ENCODE measurements around the gene CUX1. TPM values are rescaled to one million over a fixed set of nuclear protein-coding genes. Genes with fewer than 3 reads are reported as not detected.

The CUX1 gene
- total and polyA plus RNA-seq, 5 donors: 54.1 to 146 (median 109) TPM

- intact Hi-C loops (cut with DNase I): no loop called here
- H3K27ac ChIP-seq (ENCODE audit: low read length): no peak overlapping the region
- no peaks in the 10 kb centered on the region for H3K4me1 ChIP-seq (ENCODE audit: control insufficient read depth, insufficient read depth, low read length)
- no peaks in the 10 kb centered on the region for H3K27me3 ChIP-seq (ENCODE audit: control insufficient read depth, insufficient read depth)
- ATAC-seq (no peak), DNase-seq (no peak)
- H3K4me3 ChIP-seq (ENCODE audit: low read length): no peak overlapping the region
- WGBS: 88% methylated on average over 5 of the region's 5 CpGs
- H3K9me3 ChIP-seq (ENCODE audit: control insufficient read depth, low read length): no peaks in the 10 kb centered on the region
Observed at GRCh38 chr7:102104245-102104644, 286.8 kb downstream of the CUX1 start.

DNA sequence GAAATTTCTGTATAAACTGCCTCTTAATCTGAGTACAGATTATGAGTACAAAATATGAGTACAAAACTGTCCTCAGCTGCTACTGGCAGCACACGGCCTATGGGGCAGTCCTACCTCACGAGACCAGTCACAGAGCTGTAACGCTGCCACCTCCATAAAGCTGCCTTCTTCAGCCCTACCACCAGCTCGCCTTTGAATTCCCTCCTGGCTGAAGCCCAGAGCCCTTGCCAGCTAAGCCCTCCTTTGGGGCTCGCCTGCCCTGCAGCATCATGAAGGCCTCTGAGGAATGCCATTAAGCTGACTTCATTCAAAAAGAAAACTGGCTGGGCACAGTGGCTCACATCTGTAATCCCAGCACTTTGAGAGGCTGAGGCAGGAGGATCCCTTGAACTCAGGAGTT, 289.2 kb downstream of the CUX1 start:
- intact Hi-C loops (cut with DNase I): no loop called here
- H3K9me3 ChIP-seq (ENCODE audit: control insufficient read depth, low read length): no peaks in the 10 kb centered on the region
- 74% methylated on average over 5 of the region's 5 CpGs for WGBS
- H3K27ac ChIP-seq (ENCODE audit: low read length): peak overlapping the region; percentile 13
- no peaks in the 10 kb centered on the region for H3K27me3 ChIP-seq (ENCODE audit: control insufficient read depth, insufficient read depth)
- ATAC-seq (peak in 1 of 2 donors; percentile 34), DNase-seq (no peak)
- H3K4me3 ChIP-seq (ENCODE audit: low read length): no peak overlapping the region
- H3K4me1 ChIP-seq (ENCODE audit: control insufficient read depth, insufficient read depth, low read length): no peaks in the 10 kb centered on the region

- H3K27me3 ChIP-seq (ENCODE audit: control insufficient read depth, insufficient read depth): no peaks in the 10 kb centered on the region
- no peak overlapping the region for H3K4me3 ChIP-seq (ENCODE audit: low read length)
- no peaks in the 10 kb centered on the region for H3K4me1 ChIP-seq (ENCODE audit: control insufficient read depth, insufficient read depth, low read length)
- no peak for ATAC-seq
- no peak overlapping the region for H3K27ac ChIP-seq (ENCODE audit: low read length)
- 88% methylated on average over 19 of the region's 19 CpGs for WGBS
- intact Hi-C loops (cut with DNase I): no loop called here
- no peaks in the 10 kb centered on the region for H3K9me3 ChIP-seq (ENCODE audit: control insufficient read depth, low read length)
- DNase-seq: no peak
Observed at GRCh38 chr7:102107474-102108104, 290.2 kb downstream of the CUX1 start.

- 87% methylated on average over 36 of the region's 36 CpGs for WGBS
- DNase-seq: no peak
- no peak for ATAC-seq
Observed at GRCh38 chr7:102111061-102112041, 293.9 kb downstream of the CUX1 start.

GRCh38 chr7:102115181-102115580, 297.8 kb downstream of the CUX1 start:
- no peak overlapping the region for H3K27ac ChIP-seq (ENCODE audit: low read length)
- no peaks in the 10 kb centered on the region for H3K27me3 ChIP-seq (ENCODE audit: control insufficient read depth, insufficient read depth)
- intact Hi-C loops (cut with DNase I): no loop called here
- WGBS: 94% methylated on average over 7 of the region's 7 CpGs
- no peaks in the 10 kb centered on the region for H3K4me1 ChIP-seq (ENCODE audit: control insufficient read depth, insufficient read depth, low read length)
- no peak for ATAC-seq
- H3K9me3 ChIP-seq (ENCODE audit: control insufficient read depth, low read length): no peaks in the 10 kb centered on the region
- no peak for DNase-seq
- H3K4me3 ChIP-seq (ENCODE audit: low read length): no peak overlapping the region

More at GRCh38 chr7:102111061-102112041, 293.9 kb downstream of the CUX1 start:
- Histone ChIP-seq H3K27me3 (ENCODE audit: control insufficient read depth, insufficient read depth) (no peaks in the 10 kb centered on the region), H3K9me3 (ENCODE audit: control insufficient read depth, low read length) (no peaks in the 10 kb centered on the region), H3K4me1 (ENCODE audit: control insufficient read depth, insufficient read depth, low read length) (no peaks in the 10 kb centered on the region), H3K27ac (ENCODE audit: low read length) (no peak overlapping the region), H3K4me3 (ENCODE audit: low read length) (no peak overlapping the region)
- intact Hi-C loops (cut with DNase I): no loop called here

DNA sequence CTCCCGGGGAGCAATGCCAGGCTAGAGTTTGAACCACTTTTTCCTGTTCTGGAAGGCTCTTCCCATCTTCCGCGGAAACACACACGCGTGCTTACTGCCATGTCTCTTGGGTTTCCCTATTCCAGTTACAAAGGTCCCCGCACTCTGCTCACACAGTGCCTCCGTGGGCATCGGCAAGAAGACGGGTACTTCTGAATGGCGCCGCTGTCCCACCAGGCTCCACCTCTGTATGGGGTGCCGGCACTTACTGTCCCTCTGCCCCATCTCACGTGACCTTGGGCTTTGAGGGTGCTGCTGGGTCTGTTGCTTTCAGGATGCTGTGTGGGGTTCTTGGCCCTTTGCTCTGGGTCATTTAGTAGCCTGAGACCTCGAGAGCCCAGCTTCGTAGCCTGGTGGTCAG, 298.5 kb downstream of the CUX1 start:
- H3K4me3 ChIP-seq (ENCODE audit: low read length): no peak overlapping the region
- no peak for DNase-seq
- no peak for ATAC-seq
- H3K27ac ChIP-seq (ENCODE audit: low read length): no peak overlapping the region
- intact Hi-C loops (cut with DNase I): no loop called here
- H3K27me3 ChIP-seq (ENCODE audit: control insufficient read depth, insufficient read depth): no peaks in the 10 kb centered on the region
- no peaks in the 10 kb centered on the region for H3K4me1 ChIP-seq (ENCODE audit: control insufficient read depth, insufficient read depth, low read length)
- 96% methylated on average over 15 of the region's 15 CpGs for WGBS
- H3K9me3 ChIP-seq (ENCODE audit: control insufficient read depth, low read length): no peaks in the 10 kb centered on the region

DNA sequence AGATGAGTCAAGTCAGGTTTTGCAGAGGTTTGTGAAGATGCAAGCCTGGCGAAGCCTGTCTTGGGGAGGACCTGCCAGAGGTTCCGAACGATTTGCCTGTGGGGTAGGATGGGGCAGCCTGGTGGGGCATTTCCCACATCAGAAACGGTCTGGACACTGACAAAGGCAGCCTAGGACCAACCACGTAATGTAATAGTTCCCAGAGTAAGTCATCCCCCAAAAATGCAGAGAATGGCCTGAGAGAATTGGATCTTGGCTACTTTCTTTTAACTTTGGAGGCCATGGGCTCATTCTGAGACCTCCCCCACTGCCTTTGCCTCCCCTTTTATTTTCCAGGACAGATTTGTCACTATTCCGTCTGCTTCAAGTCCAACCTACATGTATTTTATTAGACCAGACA, 300.3 kb downstream of the CUX1 start:
- WGBS: 76% methylated on average over 6 of the region's 6 CpGs
- H3K4me1 ChIP-seq (ENCODE audit: control insufficient read depth, insufficient read depth, low read length): no peaks in the 10 kb centered on the region
- no peaks in the 10 kb centered on the region for H3K9me3 ChIP-seq (ENCODE audit: control insufficient read depth, low read length)
- H3K27ac ChIP-seq (ENCODE audit: low read length): no peak overlapping the region
- peak in 1 of 2 donors; percentile 34 for ATAC-seq
- no peak overlapping the region for H3K4me3 ChIP-seq (ENCODE audit: low read length)
- DNase-seq: no peak
- no peaks in the 10 kb centered on the region for H3K27me3 ChIP-seq (ENCODE audit: control insufficient read depth, insufficient read depth)
- intact Hi-C loops (cut with DNase I): no loop called here

- 62% methylated on average over 14 of the region's 14 CpGs for WGBS
- Histone ChIP-seq H3K27me3 (ENCODE audit: control insufficient read depth, insufficient read depth) (no peaks in the 10 kb centered on the region), H3K9me3 (ENCODE audit: control insufficient read depth, low read length) (no peaks in the 10 kb centered on the region), H3K4me3 (ENCODE audit: low read length) (no peak overlapping the region), H3K4me1 (ENCODE audit: control insufficient read depth, insufficient read depth, low read length) (no peaks in the 10 kb centered on the region), H3K27ac (ENCODE audit: low read length) (no peak overlapping the region)
- DNase-seq (peak in 2 of 3 donors; percentile 32 to 55), ATAC-seq (peak; percentile 34 to 52)
- intact Hi-C loops (cut with DNase I): no loop called here
Observed at GRCh38 chr7:102119213-102119651, 301.8 kb downstream of the CUX1 start.

GRCh38 chr7:102119925-102120324, 302.5 kb downstream of the CUX1 start:
- intact Hi-C loops (cut with DNase I): no loop called here
- H3K9me3 ChIP-seq (ENCODE audit: control insufficient read depth, low read length): no peaks in the 10 kb centered on the region
- no peak overlapping the region for H3K27ac ChIP-seq (ENCODE audit: low read length)
- H3K27me3 ChIP-seq (ENCODE audit: control insufficient read depth, insufficient read depth): no peaks in the 10 kb centered on the region
- no peak for DNase-seq
- H3K4me1 ChIP-seq (ENCODE audit: control insufficient read depth, insufficient read depth, low read length): peaks cover under 1% of the 10 kb centered on the region
- H3K4me3 ChIP-seq (ENCODE audit: low read length): no peak overlapping the region
- 90% methylated on average over 7 of the region's 7 CpGs for WGBS
- ATAC-seq: no peak

- H3K27ac ChIP-seq (ENCODE audit: low read length): no peak overlapping the region
- H3K9me3 ChIP-seq (ENCODE audit: control insufficient read depth, low read length): no peaks in the 10 kb centered on the region
- 89% methylated on average over 5 of the region's 5 CpGs for WGBS
- ATAC-seq (no peak), DNase-seq (no peak)
- peaks cover 3% of the 10 kb centered on the region for H3K4me1 ChIP-seq (ENCODE audit: control insufficient read depth, insufficient read depth, low read length)
- H3K27me3 ChIP-seq (ENCODE audit: control insufficient read depth, insufficient read depth): no peaks in the 10 kb centered on the region
- intact Hi-C loops (cut with DNase I): no loop called here
- H3K4me3 ChIP-seq (ENCODE audit: low read length): no peak overlapping the region
Observed at GRCh38 chr7:102120666-102121195, 303.3 kb downstream of the CUX1 start.

- WGBS: 35% methylated on average over 3 of the region's 3 CpGs
- H3K9me3 ChIP-seq (ENCODE audit: control insufficient read depth, low read length): no peaks in the 10 kb centered on the region
- H3K4me1 ChIP-seq (ENCODE audit: control insufficient read depth, insufficient read depth, low read length): peaks cover 3% of the 10 kb centered on the region
- DNase-seq (no peak), ATAC-seq (no peak)
- no peaks in the 10 kb centered on the region for H3K27me3 ChIP-seq (ENCODE audit: control insufficient read depth, insufficient read depth)
- intact Hi-C loops (cut with DNase I): no loop called here
- no peak overlapping the region for H3K4me3 ChIP-seq (ENCODE audit: low read length)
- H3K27ac ChIP-seq (ENCODE audit: low read length): no peak overlapping the region
Observed at GRCh38 chr7:102122026-102122425, 304.6 kb downstream of the CUX1 start.

All from right cardiac atrium (tissue), 5 donors.